Measurements from ENCODE around the gene SH3D21. TPM values are rescaled to one million over a fixed set of nuclear protein-coding genes. Genes with fewer than 3 reads are reported as not detected.

Gene SH3D21
- total and polyA plus RNA-seq, 7 donors: 0.16 to 7.4 (median 1.8) TPM

DNA sequence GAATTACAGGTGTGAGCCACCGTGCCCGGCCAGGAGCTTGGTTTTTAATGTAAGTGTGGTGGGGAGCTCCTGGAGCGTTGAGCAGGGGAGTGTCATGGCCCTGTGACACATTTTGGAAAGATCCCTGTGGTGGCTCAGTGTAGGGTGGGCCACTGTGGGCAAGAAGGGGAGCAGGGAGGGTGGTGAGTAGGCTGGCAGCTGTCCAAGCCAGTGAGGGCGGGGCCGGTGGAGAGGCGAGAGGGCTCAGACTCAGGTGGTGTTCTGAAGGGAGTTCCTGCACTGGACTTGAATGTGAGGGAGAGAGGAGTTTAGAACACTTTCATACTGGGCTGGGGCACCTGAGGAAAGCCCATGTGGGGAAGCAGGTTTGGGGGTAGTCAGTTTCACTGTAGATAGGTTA is 20.3 kb downstream of the SH3D21 start:
- 29 to 54% methylated on average over 6 of the region's 6 CpGs for WGBS, 2 donors
- intact Hi-C loops (cut with DNase I): no loop called here
- H3K4me1 ChIP-seq: peaks cover 0 to 25% (median 24%) of the 10 kb centered on the region in 4 donors
- H3K36me3 ChIP-seq: no peaks in the 10 kb centered on the region
- no peak for DNase-seq
- no peak overlapping the region for H3K27ac ChIP-seq
- no peak for TF ChIP-seq EP300 (IDR thresholded peaks at IDR 0.05)
- no peak for TF ChIP-seq POLR2AphosphoS5 (IDR thresholded peaks at IDR 0.05)
- TF ChIP-seq, protein P1, sequence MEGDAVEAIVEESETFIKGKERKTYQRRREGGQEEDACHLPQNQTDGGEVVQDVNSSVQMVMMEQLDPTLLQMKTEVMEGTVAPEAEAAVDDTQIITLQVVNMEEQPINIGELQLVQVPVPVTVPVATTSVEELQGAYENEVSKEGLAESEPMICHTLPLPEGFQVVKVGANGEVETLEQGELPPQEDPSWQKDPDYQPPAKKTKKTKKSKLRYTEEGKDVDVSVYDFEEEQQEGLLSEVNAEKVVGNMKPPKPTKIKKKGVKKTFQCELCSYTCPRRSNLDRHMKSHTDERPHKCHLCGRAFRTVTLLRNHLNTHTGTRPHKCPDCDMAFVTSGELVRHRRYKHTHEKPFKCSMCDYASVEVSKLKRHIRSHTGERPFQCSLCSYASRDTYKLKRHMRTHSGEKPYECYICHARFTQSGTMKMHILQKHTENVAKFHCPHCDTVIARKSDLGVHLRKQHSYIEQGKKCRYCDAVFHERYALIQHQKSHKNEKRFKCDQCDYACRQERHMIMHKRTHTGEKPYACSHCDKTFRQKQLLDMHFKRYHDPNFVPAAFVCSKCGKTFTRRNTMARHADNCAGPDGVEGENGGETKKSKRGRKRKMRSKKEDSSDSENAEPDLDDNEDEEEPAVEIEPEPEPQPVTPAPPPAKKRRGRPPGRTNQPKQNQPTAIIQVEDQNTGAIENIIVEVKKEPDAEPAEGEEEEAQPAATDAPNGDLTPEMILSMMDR (IDR thresholded peaks at IDR 0.05): no peak
- TF ChIP-seq POLR2A (IDR thresholded peaks at IDR 0.05): no peak
- H3K27me3 ChIP-seq: no peaks in the 10 kb centered on the region
- H3K9me3 ChIP-seq: no peaks in the 10 kb centered on the region
- no peak overlapping the region for H3K4me3 ChIP-seq

DNA sequence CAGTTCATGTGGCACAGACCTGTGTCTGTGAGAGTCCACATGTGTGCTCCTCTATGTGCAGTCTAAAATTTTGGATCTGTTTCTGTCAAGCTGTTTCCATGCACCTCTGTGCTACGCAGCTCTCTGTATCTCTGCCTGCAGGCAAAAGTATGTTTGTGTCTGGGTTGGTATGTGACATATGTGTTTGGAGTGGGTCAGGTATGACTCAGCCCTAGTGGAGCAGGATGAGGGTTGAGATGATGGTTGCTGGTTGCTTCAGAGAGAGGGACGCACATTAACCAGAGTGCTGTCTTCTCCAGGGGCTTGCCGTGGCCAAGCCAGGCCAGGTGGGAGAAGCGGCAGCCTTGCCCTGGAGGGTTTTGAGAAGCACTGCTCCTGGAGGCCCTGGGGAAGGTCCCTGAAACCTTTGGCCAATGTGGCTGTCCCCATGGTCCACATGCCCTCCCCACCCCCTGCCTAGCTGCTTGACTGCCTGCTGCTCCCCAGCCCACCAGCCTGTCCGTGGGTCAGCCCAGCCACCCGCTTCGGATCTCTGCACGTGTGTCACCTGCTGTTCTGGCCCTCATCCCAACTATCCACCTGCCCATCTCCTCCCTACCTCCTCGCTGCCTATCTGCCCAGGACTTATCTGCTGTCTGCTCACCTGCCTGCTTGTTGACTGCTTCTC is 21.4 kb downstream of the SH3D21 start:
- Histone ChIP-seq H3K4me1 (peaks cover 0 to 14% (median 14%) of the 10 kb centered on the region in 4 donors), H3K4me3 (no peak overlapping the region), H3K27ac (no peak overlapping the region), H3K36me3 (no peaks in the 10 kb centered on the region), H3K27me3 (no peaks in the 10 kb centered on the region), H3K9me3 (no peaks in the 10 kb centered on the region)
- TF ChIP-seq POLR2AphosphoS5 (IDR thresholded peaks at IDR 0.05) (no peak), EP300 (IDR thresholded peaks at IDR 0.05) (no peak), POLR2A (IDR thresholded peaks at IDR 0.05) (no peak)
- TF ChIP-seq, protein P1 (IDR thresholded peaks at IDR 0.05): no peak
- intact Hi-C loops (cut with DNase I): no loop called here
- WGBS, 2 donors: 56 to 79% methylated on average over 9 of the region's 9 CpGs
- DNase-seq: no peak

DNA sequence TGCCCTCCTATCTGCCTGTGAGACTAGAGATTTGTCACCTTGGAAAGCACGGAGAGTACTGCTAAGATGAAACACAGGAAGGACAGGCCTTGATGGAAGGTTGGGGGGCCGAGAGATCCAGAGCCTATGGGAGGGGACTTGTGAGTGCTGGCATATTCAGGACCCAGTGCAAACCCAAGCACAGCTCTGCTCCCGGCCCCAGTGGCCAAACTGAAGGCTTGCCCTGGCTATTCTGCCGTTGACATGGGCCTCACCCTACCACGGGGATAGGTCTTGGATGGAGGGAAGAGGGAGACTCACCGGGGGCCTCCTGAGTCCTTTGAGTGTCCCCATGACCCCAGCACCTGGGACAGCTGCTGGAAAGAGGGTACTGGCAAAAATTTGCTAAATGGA is 21.9 kb downstream of the SH3D21 start:
- Histone ChIP-seq H3K27me3 (no peaks in the 10 kb centered on the region), H3K4me1 (peaks cover 0 to 11% (median 10%) of the 10 kb centered on the region in 4 donors), H3K9me3 (no peaks in the 10 kb centered on the region), H3K4me3 (no peak overlapping the region), H3K27ac (no peak overlapping the region), H3K36me3 (no peaks in the 10 kb centered on the region)
- intact Hi-C loops (cut with DNase I): no loop called here
- DNase-seq: no peak
- TF ChIP-seq, protein P1 (IDR thresholded peaks at IDR 0.05): no peak
- no peak for TF ChIP-seq EP300 (IDR thresholded peaks at IDR 0.05)
- TF ChIP-seq POLR2AphosphoS5 (IDR thresholded peaks at IDR 0.05): no peak
- no peak for TF ChIP-seq POLR2A (IDR thresholded peaks at IDR 0.05)
- WGBS, 2 donors: 77 to 85% methylated on average over 6 of the region's 6 CpGs

DNA sequence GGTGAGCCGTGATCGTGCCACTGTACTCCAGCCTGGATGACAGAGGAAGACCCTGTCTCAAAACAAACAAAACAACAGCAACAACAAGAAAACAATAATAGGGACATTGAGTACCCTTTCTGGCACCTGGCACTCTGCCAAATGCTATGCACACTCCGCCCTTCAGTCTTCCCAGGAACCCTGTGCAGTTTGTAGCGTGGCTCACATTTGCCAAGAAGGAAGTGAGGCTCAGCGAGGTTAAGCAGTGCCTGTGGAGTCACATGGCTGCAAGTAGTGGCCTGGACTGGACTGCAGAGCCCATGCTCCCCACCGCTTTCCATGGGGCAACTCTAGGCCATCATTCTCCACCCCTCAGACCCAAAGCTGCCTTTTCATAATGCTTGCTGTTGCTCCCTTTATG is 22.5 kb downstream of the SH3D21 start:
- Histone ChIP-seq H3K4me3 (no peak overlapping the region), H3K27me3 (no peaks in the 10 kb centered on the region), H3K9me3 (no peaks in the 10 kb centered on the region), H3K4me1 (peaks cover 0 to 11% (median 9%) of the 10 kb centered on the region in 4 donors), H3K36me3 (no peaks in the 10 kb centered on the region), H3K27ac (no peak overlapping the region)
- WGBS, 2 donors: 45 to 69% methylated on average over 6 of the region's 6 CpGs
- intact Hi-C loops (cut with DNase I): no loop called here
- TF ChIP-seq POLR2A (IDR thresholded peaks at IDR 0.05): no peak
- DNase-seq: no peak

DNA sequence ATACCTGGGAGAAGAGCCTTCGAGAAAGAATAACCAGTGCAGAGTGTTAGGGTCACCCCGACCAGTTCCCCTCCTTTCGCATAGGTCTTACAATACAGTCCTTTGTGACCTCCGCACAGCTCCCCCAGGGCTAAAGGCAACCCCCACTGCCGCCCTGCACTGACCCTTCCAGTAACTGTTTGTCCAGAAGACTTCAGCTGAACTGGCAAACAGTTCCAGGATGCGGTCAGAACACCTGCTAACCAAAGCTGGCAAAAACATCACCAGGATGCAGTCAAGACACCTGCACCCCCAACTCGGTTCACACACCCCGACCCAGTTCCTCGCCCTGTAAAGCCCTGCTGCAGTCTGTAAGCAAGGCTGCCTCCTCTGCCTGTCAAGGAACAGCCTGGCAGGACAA is 23.6 kb downstream of the SH3D21 start:
- no peaks in the 10 kb centered on the region for H3K27me3 ChIP-seq
- peaks cover 0 to 5% (median 0%) of the 10 kb centered on the region in 4 donors for H3K4me1 ChIP-seq
- DNase-seq: no peak
- WGBS, 2 donors: 90 to 92% methylated on average over 9 of the region's 9 CpGs
- no peak overlapping the region for H3K4me3 ChIP-seq
- TF ChIP-seq EP300 (IDR thresholded peaks at IDR 0.05) (no peak), POLR2AphosphoS5 (IDR thresholded peaks at IDR 0.05) (no peak), POLR2A (IDR thresholded peaks at IDR 0.05) (no peak)
- TF ChIP-seq, protein P1 (IDR thresholded peaks at IDR 0.05): no peak
- intact Hi-C loops (cut with DNase I): no loop called here
- H3K9me3 ChIP-seq: no peaks in the 10 kb centered on the region
- H3K36me3 ChIP-seq: no peaks in the 10 kb centered on the region
- no peak overlapping the region for H3K27ac ChIP-seq

All from sigmoid colon (tissue), 7 donors.